Astrocyte (in vitro differentiated cells and primary cell): ENCODE measurements around the gene TAF15. TPM values are rescaled to one million over a fixed set of nuclear protein-coding genes. Genes with fewer than 3 reads are reported as not detected.

Source experiments
- DNase-seq: peaks from one replicate; pipeline ENCODE4 v3.0.0-alpha.2; 2010; ENCODE audit warnings: low read depth
- FAIRE-seq: peaks from 2 replicates; lab custom pipeline; 2011; peaks lifted over from hg19 to GRCh38; lab: Jason Lieb, UNC
- H2AFZ ChIP-seq: 2 replicates; pipeline ENCODE4 v1.6.0; 2012; ENCODE audit warnings: low read depth, low read length, inconsistent platforms
- H3K27ac ChIP-seq: 2 replicates; pipeline ENCODE4 v1.5.1; 2011; ENCODE audit warnings: low read depth, low read length, inconsistent platforms
- H3K27me3 ChIP-seq: 2 replicates; pipeline ENCODE4 v1.6.0; 2011; ENCODE audit warnings: low read length, inconsistent platforms; ENCODE audit not compliant: insufficient read depth
- H3K36me3 ChIP-seq: 2 replicates; pipeline ENCODE4 v1.5.1; 2011; ENCODE audit warnings: low read length, inconsistent platforms; ENCODE audit not compliant: insufficient read depth
- H3K4me1 ChIP-seq: 2 replicates; pipeline ENCODE4 v1.5.1; 2011; ENCODE audit warnings: low read length, inconsistent platforms; ENCODE audit not compliant: insufficient read depth
- H3K4me2 ChIP-seq: 2 replicates; pipeline ENCODE4 v1.6.0; 2012; ENCODE audit warnings: low read length, inconsistent platforms
- H3K4me3 ChIP-seq: 2 replicates; pipeline ENCODE4 v1.5.1; 2011; ENCODE audit warnings: low read depth, mild to moderate bottlenecking, low read length, inconsistent platforms; ENCODE audit not compliant: insufficient read depth
- H3K79me2 ChIP-seq: 2 replicates; pipeline ENCODE4 v1.6.0; 2012; ENCODE audit warnings: mild to moderate bottlenecking, low read length, inconsistent platforms; ENCODE audit not compliant: insufficient read depth
- H3K9ac ChIP-seq: 2 replicates; pipeline ENCODE4 v1.6.0; 2012; ENCODE audit warnings: mild to moderate bottlenecking, low read length, inconsistent platforms
- H3K9me3 ChIP-seq: 2 replicates; pipeline ENCODE4 v1.5.1; 2012; ENCODE audit warnings: low read depth, mild to moderate bottlenecking, low read length, inconsistent platforms; ENCODE audit not compliant: insufficient read depth
- H4K20me1 ChIP-seq: 2 replicates; pipeline ENCODE4 v1.6.0; 2012; ENCODE audit warnings: low read length, inconsistent platforms; ENCODE audit not compliant: insufficient read depth
- H3K27ac Mint-ChIP-seq: one replicate; pipeline ENCODE4 v1.8.0; 2021; ENCODE audit warnings: mild to moderate bottlenecking, mixed read lengths; ENCODE audit not compliant: unreplicated experiment
- H3K27me3 Mint-ChIP-seq: one replicate; pipeline ENCODE4 v1.8.0; 2021; ENCODE audit warnings: low read depth, mixed read lengths; ENCODE audit not compliant: unreplicated experiment
- H3K36me3 Mint-ChIP-seq: one replicate; pipeline ENCODE4 v1.8.0; 2021; ENCODE audit warnings: low read depth, mixed read lengths; ENCODE audit not compliant: unreplicated experiment
- H3K4me1 Mint-ChIP-seq: one replicate; pipeline ENCODE4 v1.8.0; 2021; ENCODE audit warnings: low read depth, mixed read lengths; ENCODE audit not compliant: unreplicated experiment
- H3K4me3 Mint-ChIP-seq: one replicate; pipeline ENCODE4 v1.8.0; 2021; ENCODE audit warnings: mild to moderate bottlenecking, moderate library complexity, mixed read lengths; ENCODE audit not compliant: unreplicated experiment
- H3K9me3 Mint-ChIP-seq: one replicate; pipeline ENCODE4 v1.8.0; 2021; ENCODE audit warnings: mild to moderate bottlenecking, mixed read lengths; ENCODE audit not compliant: unreplicated experiment
- CTCF ChIP-seq: IDR thresholded peaks from 2 replicates; pipeline ENCODE4 v1.5.1; 2011; ENCODE audit warnings: low read depth, mild to moderate bottlenecking, inconsistent platforms, low read length, moderate library complexity; ENCODE audit not compliant: insufficient read depth
- EZH2 ChIP-seq: IDR thresholded peaks from 2 replicates; pipeline ENCODE4 v1.6.1; 2012; ENCODE audit warnings: mild to moderate bottlenecking, low read length, inconsistent platforms; ENCODE audit not compliant: insufficient read depth
- total RNA-seq: library from RNA; stranded (reverse); gene quantifications from 2 replicates; pipeline ENCODE4 v1.2.1, GENCODE V29; 2021

TAF15 gene
- total RNA-seq, 1 donor from 2014 or later, result 156 TPM

DNA sequence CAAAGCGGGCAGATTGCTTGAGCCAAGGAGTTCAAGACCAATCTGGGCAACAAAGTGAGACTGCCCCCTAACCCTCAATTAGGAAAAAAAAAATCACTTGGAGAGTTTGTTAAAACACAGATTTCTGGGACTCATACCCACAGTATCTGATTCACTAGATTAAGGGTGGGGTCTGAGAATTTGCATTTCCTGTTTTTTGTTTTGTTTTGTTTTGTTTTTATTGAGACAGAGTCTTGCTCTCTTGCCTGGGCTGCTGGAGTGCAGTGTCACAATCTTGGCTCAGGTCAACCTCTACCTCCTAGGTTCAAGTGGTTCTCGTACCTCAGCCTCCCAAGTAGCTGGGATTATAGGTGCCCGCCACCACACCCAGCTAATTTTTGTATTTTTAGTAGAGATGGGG, 58.3 kb downstream of the TAF15 start:
- TF ChIP-seq EZH2 (no peak), CTCF (no peak)
- peaks cover 14% of the 10 kb centered on the region for H3K36me3 Mint-ChIP-seq
- H3K27me3 Mint-ChIP-seq, result no peaks in the 10 kb centered on the region
- no peak overlapping the region for H3K27ac Mint-ChIP-seq
- Histone ChIP-seq H3K36me3 (no peaks in the 10 kb centered on the region), H3K4me1 (peaks cover 7% of the 10 kb centered on the region), H3K9ac (no peak overlapping the region), H3K27ac (no peak overlapping the region), H3K9me3 (no peaks in the 10 kb centered on the region), H4K20me1 (no peaks in the 10 kb centered on the region), H3K4me2 (no peak overlapping the region), H3K4me3 (no peak overlapping the region), H3K27me3 (no peaks in the 10 kb centered on the region), H2AFZ (no peak overlapping the region), H3K79me2 (no peaks in the 10 kb centered on the region)
- DNase-seq, result no peak
- H3K4me1 Mint-ChIP-seq, result peaks cover 15% of the 10 kb centered on the region
- no peaks in the 10 kb centered on the region for H3K9me3 Mint-ChIP-seq
- no peak for FAIRE-seq
- H3K4me3 Mint-ChIP-seq, result no peak overlapping the region

DNA sequence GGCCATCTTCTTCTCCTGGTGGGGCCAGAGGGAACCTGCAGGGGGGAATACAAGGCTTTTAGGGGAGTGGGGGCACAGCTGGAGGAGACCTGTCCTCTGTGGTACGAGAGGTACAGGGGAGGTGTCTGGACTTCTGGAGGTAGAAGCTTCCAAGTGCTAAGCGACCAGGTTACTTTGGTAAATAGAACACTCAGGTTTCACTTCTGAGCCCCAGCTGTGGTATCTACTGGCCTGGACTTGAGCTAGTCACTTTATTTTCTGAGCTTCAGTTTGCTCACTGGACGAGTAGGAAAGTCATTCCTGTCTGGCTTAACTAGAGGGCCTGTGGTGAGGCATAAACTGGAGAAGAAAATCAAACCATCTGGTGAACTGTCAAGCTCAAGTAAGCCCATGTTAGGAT, 59.5 kb downstream of the TAF15 start, which contains the start of gene HEATR9:
Gene HEATR9 (minus strand): TSS at position 155 of the 400 bp plus-strand sequence. CDS start 149 bp downstream, at position 6.
- peaks cover 7% of the 10 kb centered on the region for H3K4me1 ChIP-seq
- DNase-seq (no peak), FAIRE-seq (no peak)
- Mint-ChIP-seq H3K9me3 (no peaks in the 10 kb centered on the region), H3K36me3 (peaks cover 11% of the 10 kb centered on the region), H3K27me3 (no peaks in the 10 kb centered on the region), H3K4me1 (peaks cover 15% of the 10 kb centered on the region), H3K4me3 (no peak within 1 kb of the TSS), H3K27ac (no peak within 1 kb of the TSS)
- H3K4me2 ChIP-seq, result no peak within 1 kb of the TSS
- no peaks in the 10 kb centered on the region for H4K20me1 ChIP-seq
- H3K9ac ChIP-seq, result no peak within 1 kb of the TSS
- no peaks in the 10 kb centered on the region for H3K79me2 ChIP-seq
- H3K27ac ChIP-seq, result no peak within 1 kb of the TSS
- no peaks in the 10 kb centered on the region for H3K36me3 ChIP-seq
- TF ChIP-seq EZH2, result no peak
- no peak within 1 kb of the TSS for H3K4me3 ChIP-seq
- no peak within 1 kb of the TSS for H2AFZ ChIP-seq
- H3K27me3 ChIP-seq, result no peaks in the 10 kb centered on the region
- no peaks in the 10 kb centered on the region for H3K9me3 ChIP-seq

GRCh38 chr17:35870906-35871819, 61.9 kb downstream of the TAF15 start:
- H3K9me3 Mint-ChIP-seq, result no peaks in the 10 kb centered on the region
- no peak for DNase-seq
- Histone ChIP-seq H3K4me3 (no peak overlapping the region), H3K9ac (no peak overlapping the region), H3K36me3 (no peaks in the 10 kb centered on the region), H4K20me1 (no peaks in the 10 kb centered on the region), H3K27ac (no peak overlapping the region), H3K79me2 (no peaks in the 10 kb centered on the region), H3K4me2 (no peak overlapping the region), H3K9me3 (no peaks in the 10 kb centered on the region), H3K4me1 (peaks cover 4% of the 10 kb centered on the region), H2AFZ (no peak overlapping the region), H3K27me3 (no peaks in the 10 kb centered on the region)
- H3K4me3 Mint-ChIP-seq, result no peak overlapping the region
- H3K27ac Mint-ChIP-seq, result no peak overlapping the region
- H3K27me3 Mint-ChIP-seq, result no peaks in the 10 kb centered on the region
- peaks cover 3% of the 10 kb centered on the region for H3K36me3 Mint-ChIP-seq
- no peak for FAIRE-seq
- TF ChIP-seq CTCF, result no peak
- TF ChIP-seq EZH2, result no peak
- peaks cover 17% of the 10 kb centered on the region for H3K4me1 Mint-ChIP-seq
